Measurements from ENCODE around the gene NELFB. TPM values are rescaled to one million over a fixed set of nuclear protein-coding genes. Genes with fewer than 3 reads are reported as not detected.

NELFB gene
- total and polyA plus RNA-seq, 9 of the 15 experiments (the other 6 are each of a cell fraction or from before 2014, with no cell fraction given): 0.24 to 84.0 (median 29.7) TPM

- TF ChIP-seq HMGXB4 (CRISPR knock-in tag; IDR thresholded peaks at IDR 0.05): peak; percentile 43
- TF ChIP-seq ZC3H4 (CRISPR knock-in tag; IDR thresholded peaks at IDR 0.05; ENCODE audit: borderline replicate concordance): no peak
- no peak for TF ChIP-seq ZBTB9 (CRISPR knock-in tag; IDR thresholded peaks at IDR 0.05)
- no peak for TF ChIP-seq BCL6 (CRISPR knock-in tag; IDR thresholded peaks at IDR 0.05)
- no peak for TF ChIP-seq ZNF778 (CRISPR knock-in tag; IDR thresholded peaks at IDR 0.05)
- no peak for TF ChIP-seq ZNF518B (CRISPR knock-in tag; IDR thresholded peaks at IDR 0.05)
- no peak for TF ChIP-seq DDX20 (tag; IDR thresholded peaks at IDR 0.05; ENCODE audit: low read depth)
- TF ChIP-seq SRSF3 (IDR thresholded peaks at IDR 0.05; ENCODE audit: insufficient read depth, low read length): no peak
- TF ChIP-seq ZBTB34 (CRISPR knock-in tag; IDR thresholded peaks at IDR 0.05): no peak
- TF ChIP-seq HOXB6 (CRISPR knock-in tag; IDR thresholded peaks at IDR 0.05; ENCODE audit: borderline replicate concordance): no peak
- peak in 1 of 2 experiments; percentile 68 for TF ChIP-seq AFF1 (IDR thresholded peaks at IDR 0.05; ENCODE audit: low read depth in 1 of 2, partially characterized antibody in 2 of 2)
- TF ChIP-seq ARID3A (IDR thresholded peaks at IDR 0.05; ENCODE audit: borderline replicate concordance, low read depth, low read length): no peak
These were observed 18.7 kb upstream of the NELFB start (continued) for GRCh38 chr9:137236238-137236935.
